GM12864 (cell line): ENCODE results near the gene AZU1.

Source experiments
- DNase-seq: peaks from one replicate; pipeline ENCODE4 v3.0.0-alpha.2; 2011; ENCODE audit warnings: low read depth
- H3K4me3 ChIP-seq: 2 replicates; pipeline ENCODE4 v1.5.1; 2011; ENCODE audit warnings: mild to moderate bottlenecking, low read depth, low read length, control low read depth
- TF ChIP-seq, protein P1 (sequence below): IDR thresholded peaks from 2 replicates; pipeline ENCODE4 v1.5.1; 2011; ENCODE audit warnings: low read depth, mild to moderate bottlenecking, moderate library complexity, low read length, control low read depth, inconsistent platforms; ENCODE audit errors: missing control alignments

AZU1 gene

DNA sequence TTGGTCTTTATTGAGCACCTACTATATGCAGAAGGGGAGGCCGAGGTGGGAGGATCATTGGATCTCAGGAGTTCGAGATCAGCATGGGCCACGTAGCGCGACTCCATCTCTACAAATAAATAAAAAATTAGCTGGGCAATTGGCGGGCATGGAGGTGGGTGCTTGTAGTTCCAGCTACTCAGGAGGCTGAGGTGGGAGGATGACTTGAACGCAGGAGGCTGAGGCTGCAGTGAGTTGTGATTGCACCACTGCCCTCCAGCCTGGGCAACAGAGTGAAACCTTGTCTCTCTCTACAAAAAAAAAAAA lies 35.6 kb downstream of the AZU1 start:
- H3K4me3 ChIP-seq, result no peak overlapping the region
- DNase-seq, result no peak
- TF ChIP-seq, protein P1, sequence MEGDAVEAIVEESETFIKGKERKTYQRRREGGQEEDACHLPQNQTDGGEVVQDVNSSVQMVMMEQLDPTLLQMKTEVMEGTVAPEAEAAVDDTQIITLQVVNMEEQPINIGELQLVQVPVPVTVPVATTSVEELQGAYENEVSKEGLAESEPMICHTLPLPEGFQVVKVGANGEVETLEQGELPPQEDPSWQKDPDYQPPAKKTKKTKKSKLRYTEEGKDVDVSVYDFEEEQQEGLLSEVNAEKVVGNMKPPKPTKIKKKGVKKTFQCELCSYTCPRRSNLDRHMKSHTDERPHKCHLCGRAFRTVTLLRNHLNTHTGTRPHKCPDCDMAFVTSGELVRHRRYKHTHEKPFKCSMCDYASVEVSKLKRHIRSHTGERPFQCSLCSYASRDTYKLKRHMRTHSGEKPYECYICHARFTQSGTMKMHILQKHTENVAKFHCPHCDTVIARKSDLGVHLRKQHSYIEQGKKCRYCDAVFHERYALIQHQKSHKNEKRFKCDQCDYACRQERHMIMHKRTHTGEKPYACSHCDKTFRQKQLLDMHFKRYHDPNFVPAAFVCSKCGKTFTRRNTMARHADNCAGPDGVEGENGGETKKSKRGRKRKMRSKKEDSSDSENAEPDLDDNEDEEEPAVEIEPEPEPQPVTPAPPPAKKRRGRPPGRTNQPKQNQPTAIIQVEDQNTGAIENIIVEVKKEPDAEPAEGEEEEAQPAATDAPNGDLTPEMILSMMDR, result no peak

DNA sequence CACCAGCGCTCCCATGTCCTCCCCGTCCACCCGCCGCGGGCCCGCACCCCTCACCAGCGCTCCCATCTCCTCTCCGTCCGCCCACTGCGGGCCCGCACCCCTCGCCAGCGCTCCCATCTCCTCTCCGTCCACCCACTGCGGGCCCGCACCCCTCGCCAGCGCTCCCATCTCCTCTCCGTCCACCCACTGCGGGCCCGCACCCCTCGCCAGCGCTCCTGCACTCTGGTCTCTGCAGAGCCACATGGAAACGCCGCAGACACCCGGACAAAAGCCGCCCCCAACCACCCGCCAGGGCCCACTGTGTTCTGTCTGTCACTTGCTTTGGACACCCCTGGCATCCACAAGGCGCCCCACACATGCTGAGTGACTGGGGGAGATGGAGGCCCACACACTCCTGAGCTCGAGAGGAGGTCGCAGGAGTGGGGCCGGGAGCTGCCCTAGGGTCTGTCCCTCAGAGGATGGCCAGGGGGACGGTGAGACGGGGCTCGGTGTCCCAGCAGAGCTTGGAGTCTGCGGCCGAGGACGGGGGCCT lies 39.2 kb downstream of the AZU1 start:
- H3K4me3 ChIP-seq, result no peak overlapping the region
- DNase-seq, result no peak
- TF ChIP-seq, protein P1, result no peak

- no peak overlapping the region for H3K4me3 ChIP-seq
- TF ChIP-seq, protein P1, result no peak
- DNase-seq, result no peak
Observed at GRCh38 chr19:867301-867793, 39.7 kb downstream of the AZU1 start.

GRCh38 chr19:867855-868457 lies 40.3 kb downstream of the AZU1 start:
- TF ChIP-seq, protein P1, result no peak
- no peak for DNase-seq
- no peak overlapping the region for H3K4me3 ChIP-seq

GRCh38 chr19:868458-869244 lies 41.0 kb downstream of the AZU1 start:
- TF ChIP-seq, protein P1, result no peak
- no peak overlapping the region for H3K4me3 ChIP-seq

DNA sequence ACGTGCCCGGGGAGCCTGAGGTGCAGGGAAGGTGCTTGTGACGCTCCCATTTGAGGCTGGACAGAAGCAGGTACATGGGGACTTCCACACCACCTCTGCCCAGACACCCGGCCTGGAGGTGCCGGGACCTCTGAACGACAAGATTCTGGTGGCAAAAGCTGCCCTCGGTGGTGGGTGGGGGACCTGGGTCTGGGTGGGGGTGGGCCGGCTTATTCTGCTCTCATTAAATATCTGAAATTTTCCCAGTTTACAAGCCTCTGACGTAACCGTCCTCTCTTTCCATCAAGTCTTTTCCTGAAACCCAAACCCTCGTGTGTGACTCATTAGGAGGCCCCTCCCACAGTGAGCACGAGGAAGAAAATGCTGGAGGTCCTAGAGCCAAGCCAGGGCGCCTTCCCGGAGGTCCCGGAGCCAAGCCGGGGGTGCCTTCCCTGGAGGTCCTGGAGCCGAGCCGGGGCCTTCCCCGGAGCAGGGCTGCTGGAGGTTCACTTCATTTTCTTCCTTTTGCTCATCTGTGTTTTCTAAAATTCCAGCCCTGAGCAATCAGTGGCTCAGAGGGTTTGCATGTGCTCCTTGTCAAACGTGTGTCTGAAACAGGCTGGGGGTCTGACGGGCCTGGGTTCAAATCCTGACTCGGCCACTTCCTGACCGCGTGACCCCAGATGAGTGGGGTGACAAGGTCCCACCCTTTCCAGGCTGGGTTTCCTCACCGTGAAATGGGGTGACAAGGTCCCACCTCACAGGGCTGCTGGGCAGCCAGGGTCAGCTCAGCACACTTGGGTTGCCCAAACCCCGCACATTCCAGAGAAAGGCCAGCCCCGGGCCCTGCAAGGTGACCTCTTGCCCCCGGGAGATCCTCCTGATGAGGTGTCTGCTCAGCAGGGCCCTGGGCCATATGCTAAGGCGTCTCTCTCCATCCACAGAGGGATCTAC lies 41.9 kb downstream of the AZU1 start:
- H3K4me3 ChIP-seq, result no peak overlapping the region
- TF ChIP-seq, protein P1, result no peak
- DNase-seq, result no peak

More at GRCh38 chr19:868458-869244, 41.0 kb downstream of the AZU1 start:
- DNase-seq, result no peak
